Measurements from ENCODE around the gene RAI1. TPM values are rescaled to one million over a fixed set of nuclear protein-coding genes. Genes with fewer than 3 reads are reported as not detected.

The RAI1 gene
- total and polyA plus RNA-seq, 2 of the 13 experiments (the other 11 are each of a cell fraction or from before 2014, with no cell fraction given) = 3.4 to 5.2 TPM

DNA sequence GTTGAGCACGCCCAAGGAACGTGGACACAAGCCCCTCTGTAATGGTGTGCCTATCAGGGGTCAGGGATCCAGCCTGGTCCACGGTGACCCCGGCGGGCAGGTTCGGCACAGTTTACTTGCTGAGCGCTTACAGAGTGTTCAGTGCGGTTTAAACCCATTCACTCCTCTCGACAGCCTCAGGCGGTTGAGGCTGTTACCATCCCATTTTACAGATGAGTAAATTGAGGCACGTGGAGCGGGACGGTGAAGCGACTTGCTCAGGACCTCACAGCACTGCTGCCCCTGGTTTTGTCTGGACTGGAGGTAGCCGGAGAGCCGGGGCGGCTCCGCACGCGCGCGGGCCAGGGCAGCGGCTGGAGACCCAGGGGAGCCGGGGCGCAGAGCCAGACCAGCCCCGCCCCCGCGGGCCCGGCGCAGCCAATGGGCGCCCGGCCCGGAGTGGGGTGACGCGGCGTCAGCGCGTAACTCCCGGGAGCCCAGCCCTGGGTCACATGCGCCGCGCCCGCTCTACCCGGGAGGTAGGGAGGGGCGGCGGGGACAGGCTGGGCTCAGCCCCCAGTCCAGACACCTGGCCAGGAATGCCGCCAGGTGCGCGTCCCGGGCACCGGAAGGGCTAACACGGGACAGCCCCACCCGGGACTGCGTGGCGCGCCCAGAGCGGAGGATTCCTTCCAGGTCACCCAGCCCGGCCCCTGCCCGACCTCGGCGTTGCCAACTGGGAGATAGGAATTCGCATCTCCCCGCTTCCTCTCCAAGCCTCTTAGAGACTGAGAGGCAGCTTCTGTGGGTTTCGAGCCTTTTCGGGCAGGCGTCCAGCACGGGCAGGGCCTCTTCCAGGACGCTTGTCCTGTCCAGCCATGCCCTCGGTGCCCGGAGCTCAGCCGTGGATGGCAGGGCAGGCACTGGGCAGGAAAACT, 158.8 kb downstream of the RAI1 start (continued):
- TF ChIP-seq, protein P1, sequence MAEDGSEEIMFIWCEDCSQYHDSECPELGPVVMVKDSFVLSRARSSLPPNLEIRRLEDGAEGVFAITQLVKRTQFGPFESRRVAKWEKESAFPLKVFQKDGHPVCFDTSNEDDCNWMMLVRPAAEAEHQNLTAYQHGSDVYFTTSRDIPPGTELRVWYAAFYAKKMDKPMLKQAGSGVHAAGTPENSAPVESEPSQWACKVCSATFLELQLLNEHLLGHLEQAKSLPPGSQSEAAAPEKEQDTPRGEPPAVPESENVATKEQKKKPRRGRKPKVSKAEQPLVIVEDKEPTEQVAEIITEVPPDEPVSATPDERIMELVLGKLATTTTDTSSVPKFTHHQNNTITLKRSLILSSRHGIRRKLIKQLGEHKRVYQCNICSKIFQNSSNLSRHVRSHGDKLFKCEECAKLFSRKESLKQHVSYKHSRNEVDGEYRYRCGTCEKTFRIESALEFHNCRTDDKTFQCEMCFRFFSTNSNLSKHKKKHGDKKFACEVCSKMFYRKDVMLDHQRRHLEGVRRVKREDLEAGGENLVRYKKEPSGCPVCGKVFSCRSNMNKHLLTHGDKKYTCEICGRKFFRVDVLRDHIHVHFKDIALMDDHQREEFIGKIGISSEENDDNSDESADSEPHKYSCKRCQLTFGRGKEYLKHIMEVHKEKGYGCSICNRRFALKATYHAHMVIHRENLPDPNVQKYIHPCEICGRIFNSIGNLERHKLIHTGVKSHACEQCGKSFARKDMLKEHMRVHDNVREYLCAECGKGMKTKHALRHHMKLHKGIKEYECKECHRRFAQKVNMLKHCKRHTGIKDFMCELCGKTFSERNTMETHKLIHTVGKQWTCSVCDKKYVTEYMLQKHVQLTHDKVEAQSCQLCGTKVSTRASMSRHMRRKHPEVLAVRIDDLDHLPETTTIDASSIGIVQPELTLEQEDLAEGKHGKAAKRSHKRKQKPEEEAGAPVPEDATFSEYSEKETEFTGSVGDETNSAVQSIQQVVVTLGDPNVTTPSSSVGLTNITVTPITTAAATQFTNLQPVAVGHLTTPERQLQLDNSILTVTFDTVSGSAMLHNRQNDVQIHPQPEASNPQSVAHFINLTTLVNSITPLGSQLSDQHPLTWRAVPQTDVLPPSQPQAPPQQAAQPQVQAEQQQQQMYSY (CRISPR knock-in tag; IDR thresholded peaks at IDR 0.05) = peak; percentile 22; the same call in 1 of the 2 replicates
- TF ChIP-seq MED8 (CRISPR knock-in tag; IDR thresholded peaks at IDR 0.05; ENCODE audit: insufficient replicate concordance) = peak; percentile 77
- peak; percentile 60 for TF ChIP-seq MIXL1 (CRISPR knock-in tag; IDR thresholded peaks at IDR 0.05)
- TF ChIP-seq ZNF768 (CRISPR knock-in tag; IDR thresholded peaks at IDR 0.05) = peak; percentile 89
- TF ChIP-seq, protein P2, sequence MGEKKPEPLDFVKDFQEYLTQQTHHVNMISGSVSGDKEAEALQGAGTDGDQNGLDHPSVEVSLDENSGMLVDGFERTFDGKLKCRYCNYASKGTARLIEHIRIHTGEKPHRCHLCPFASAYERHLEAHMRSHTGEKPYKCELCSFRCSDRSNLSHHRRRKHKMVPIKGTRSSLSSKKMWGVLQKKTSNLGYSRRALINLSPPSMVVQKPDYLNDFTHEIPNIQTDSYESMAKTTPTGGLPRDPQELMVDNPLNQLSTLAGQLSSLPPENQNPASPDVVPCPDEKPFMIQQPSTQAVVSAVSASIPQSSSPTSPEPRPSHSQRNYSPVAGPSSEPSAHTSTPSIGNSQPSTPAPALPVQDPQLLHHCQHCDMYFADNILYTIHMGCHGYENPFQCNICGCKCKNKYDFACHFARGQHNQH (CRISPR knock-in tag; IDR thresholded peaks at IDR 0.05) = peak; percentile 76; the same call in 1 of the 2 replicates
- TF ChIP-seq, protein P3, sequence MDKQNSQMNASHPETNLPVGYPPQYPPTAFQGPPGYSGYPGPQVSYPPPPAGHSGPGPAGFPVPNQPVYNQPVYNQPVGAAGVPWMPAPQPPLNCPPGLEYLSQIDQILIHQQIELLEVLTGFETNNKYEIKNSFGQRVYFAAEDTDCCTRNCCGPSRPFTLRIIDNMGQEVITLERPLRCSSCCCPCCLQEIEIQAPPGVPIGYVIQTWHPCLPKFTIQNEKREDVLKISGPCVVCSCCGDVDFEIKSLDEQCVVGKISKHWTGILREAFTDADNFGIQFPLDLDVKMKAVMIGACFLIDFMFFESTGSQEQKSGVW (CRISPR knock-in tag; IDR thresholded peaks at IDR 0.05; ENCODE audit: borderline replicate concordance) = no peak; the same call in 1 of the 2 replicates
- peak; percentile 68; the same call in 1 of the 2 replicates for TF ChIP-seq PCBP1 (IDR thresholded peaks at IDR 0.05; ENCODE audit: borderline replicate concordance, low read depth, low read length)
- TF ChIP-seq TRIM24 (CRISPR knock-in tag; IDR thresholded peaks at IDR 0.05) = no peak
- TF ChIP-seq ZNF546 (CRISPR knock-in tag; conservative IDR thresholded peaks at IDR 0.05) = no peak
- TF ChIP-seq PHF21A (CRISPR knock-in tag; IDR thresholded peaks at IDR 0.05) = peak; percentile 92
- TF ChIP-seq ZNF264 (CRISPR knock-in tag; IDR thresholded peaks at IDR 0.05) = no peak; the same call in 1 of the 2 replicates
- no peak for TF ChIP-seq RBM22 (optimal IDR thresholded peaks at IDR 0.05; ENCODE audit: low read length)
- no peak for TF ChIP-seq MAF1 (CRISPR knock-in tag; IDR thresholded peaks at IDR 0.05; ENCODE audit: borderline replicate concordance)
- TF ChIP-seq RNF2 (conservative IDR thresholded peaks at IDR 0.05; ENCODE audit: low read depth) = no peak
- TF ChIP-seq ZNF10 (CRISPR knock-in tag; IDR thresholded peaks at IDR 0.05; ENCODE audit: borderline replicate concordance, low read depth) = no peak
- TF ChIP-seq HOXA7 (CRISPR knock-in tag; IDR thresholded peaks at IDR 0.05) = no peak
- TF ChIP-seq TOPORS (CRISPR knock-in tag; IDR thresholded peaks at IDR 0.05) = peak; percentile 79
- TF ChIP-seq, protein P4, sequence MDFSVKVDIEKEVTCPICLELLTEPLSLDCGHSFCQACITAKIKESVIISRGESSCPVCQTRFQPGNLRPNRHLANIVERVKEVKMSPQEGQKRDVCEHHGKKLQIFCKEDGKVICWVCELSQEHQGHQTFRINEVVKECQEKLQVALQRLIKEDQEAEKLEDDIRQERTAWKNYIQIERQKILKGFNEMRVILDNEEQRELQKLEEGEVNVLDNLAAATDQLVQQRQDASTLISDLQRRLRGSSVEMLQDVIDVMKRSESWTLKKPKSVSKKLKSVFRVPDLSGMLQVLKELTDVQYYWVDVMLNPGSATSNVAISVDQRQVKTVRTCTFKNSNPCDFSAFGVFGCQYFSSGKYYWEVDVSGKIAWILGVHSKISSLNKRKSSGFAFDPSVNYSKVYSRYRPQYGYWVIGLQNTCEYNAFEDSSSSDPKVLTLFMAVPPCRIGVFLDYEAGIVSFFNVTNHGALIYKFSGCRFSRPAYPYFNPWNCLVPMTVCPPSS (IDR thresholded peaks at IDR 0.05) = no peak
- peak; percentile 27; the same call in 1 of the 2 replicates for TF ChIP-seq MIER2 (CRISPR knock-in tag; IDR thresholded peaks at IDR 0.05)
- no peak; the same call in none of the 2 replicates for TF ChIP-seq FOXA3 (CRISPR knock-in tag; IDR thresholded peaks at IDR 0.05)
- no peak for TF ChIP-seq FOSL2 (CRISPR knock-in tag; IDR thresholded peaks at IDR 0.05)
- TF ChIP-seq KDM3A (CRISPR knock-in tag; IDR thresholded peaks at IDR 0.05; ENCODE audit: low read depth) = no peak; the same call in 1 of the 2 replicates
- TF ChIP-seq RCOR2 (CRISPR knock-in tag; IDR thresholded peaks at IDR 0.05) = peak; percentile 97
- TF ChIP-seq NFE2 (CRISPR knock-in tag; IDR thresholded peaks at IDR 0.05) = no peak

Measured in HepG2 (cell line).